Stimulated activated CD8-positive, alpha-beta memory T cell treated with anti-CD3 and anti-CD28 coated beads, Interleukin-4, amount 100 ng/mL, for 4 hours (primary cell): ENCODE results near the gene MEOX2.

Experiments used
- DNase-seq, 2 donors: peaks; one replicate each; pipeline ENCODE4 v3.0.0-alpha.2; 2020; ENCODE audit warnings: low read depth in 2 of 2, low spot score in 1 of 2

The MEOX2 gene

GRCh38 chr7:15681631-15682030 is 4.9 kb downstream of the MEOX2 start:
- no peak for DNase-seq

- DNase-seq, result no peak
Observed at GRCh38 chr7:15681186-15681585, 5.3 kb downstream of the MEOX2 start.

- DNase-seq, result no peak
Observed at GRCh38 chr7:15680446-15680845, 6.0 kb downstream of the MEOX2 start.

GRCh38 chr7:15679306-15679705 is 7.2 kb downstream of the MEOX2 start:
- DNase-seq, result no peak

- no peak for DNase-seq
Observed at GRCh38 chr7:15678653-15679052, 7.8 kb downstream of the MEOX2 start.

GRCh38 chr7:15675379-15675778 is 11.1 kb downstream of the MEOX2 start:
- DNase-seq, result no peak

- DNase-seq, result no peak
Observed at GRCh38 chr7:15674586-15674985, 11.9 kb downstream of the MEOX2 start.

- DNase-seq, result no peak
Observed at GRCh38 chr7:15669443-15670090, 16.9 kb downstream of the MEOX2 start.

- DNase-seq, result no peak
Observed at GRCh38 chr7:15667991-15668390, 18.5 kb downstream of the MEOX2 start.

- DNase-seq, result no peak
Observed at GRCh38 chr7:15662451-15662850, 24.0 kb downstream of the MEOX2 start.

GRCh38 chr7:15658247-15658646 is 28.2 kb downstream of the MEOX2 start:
- no peak for DNase-seq

GRCh38 chr7:15652776-15653290 is 33.6 kb downstream of the MEOX2 start:
- no peak for DNase-seq

- no peak for DNase-seq
Observed at GRCh38 chr7:15651693-15652092, 34.8 kb downstream of the MEOX2 start.

- DNase-seq, result no peak
Observed at GRCh38 chr7:15650787-15651186, 35.7 kb downstream of the MEOX2 start.

GRCh38 chr7:15648461-15648961 is 38.0 kb downstream of the MEOX2 start:
- DNase-seq, result no peak

GRCh38 chr7:15647309-15647708 is 39.2 kb downstream of the MEOX2 start:
- DNase-seq, result no peak

- no peak for DNase-seq
Observed at GRCh38 chr7:15643000-15643705, 43.3 kb downstream of the MEOX2 start.

- DNase-seq, result no peak
Observed at GRCh38 chr7:15628876-15629275, 57.6 kb downstream of the MEOX2 start.

- DNase-seq, result no peak
Observed at GRCh38 chr7:15626041-15626440, 60.4 kb downstream of the MEOX2 start.

GRCh38 chr7:15625466-15625865 is 61.0 kb downstream of the MEOX2 start:
- no peak for DNase-seq

GRCh38 chr7:15621468-15621867 is 65.0 kb downstream of the MEOX2 start:
- no peak for DNase-seq

GRCh38 chr7:15620491-15621185 is 65.8 kb downstream of the MEOX2 start:
- no peak for DNase-seq
